ENCODE measurements around the gene HSF5. TPM values are rescaled to one million over a fixed set of nuclear protein-coding genes. Genes with fewer than 3 reads are reported as not detected.
"Not testable (repeated sequence)": the region's sequence is repeated elsewhere in the genome, so short reads cannot be mapped to it uniquely, and the experiment has no call there.

HSF5 gene
- total RNA-seq, 1 donor from 2014 or later = not detected

GRCh38 chr17:58506354-58507080 lies 18.3 kb upstream of the HSF5 start:
- peaks cover 57% of the 10 kb centered on the region for H3K36me3 Mint-ChIP-seq (ENCODE audit: unreplicated experiment)
- H3K27me3 Mint-ChIP-seq (ENCODE audit: unreplicated experiment) = no peaks in the 10 kb centered on the region
- H3K4me3 Mint-ChIP-seq (ENCODE audit: unreplicated experiment) = no peak overlapping the region
- H3K4me1 Mint-ChIP-seq (ENCODE audit: unreplicated experiment) = no peaks in the 10 kb centered on the region
- TF ChIP-seq, protein P1, sequence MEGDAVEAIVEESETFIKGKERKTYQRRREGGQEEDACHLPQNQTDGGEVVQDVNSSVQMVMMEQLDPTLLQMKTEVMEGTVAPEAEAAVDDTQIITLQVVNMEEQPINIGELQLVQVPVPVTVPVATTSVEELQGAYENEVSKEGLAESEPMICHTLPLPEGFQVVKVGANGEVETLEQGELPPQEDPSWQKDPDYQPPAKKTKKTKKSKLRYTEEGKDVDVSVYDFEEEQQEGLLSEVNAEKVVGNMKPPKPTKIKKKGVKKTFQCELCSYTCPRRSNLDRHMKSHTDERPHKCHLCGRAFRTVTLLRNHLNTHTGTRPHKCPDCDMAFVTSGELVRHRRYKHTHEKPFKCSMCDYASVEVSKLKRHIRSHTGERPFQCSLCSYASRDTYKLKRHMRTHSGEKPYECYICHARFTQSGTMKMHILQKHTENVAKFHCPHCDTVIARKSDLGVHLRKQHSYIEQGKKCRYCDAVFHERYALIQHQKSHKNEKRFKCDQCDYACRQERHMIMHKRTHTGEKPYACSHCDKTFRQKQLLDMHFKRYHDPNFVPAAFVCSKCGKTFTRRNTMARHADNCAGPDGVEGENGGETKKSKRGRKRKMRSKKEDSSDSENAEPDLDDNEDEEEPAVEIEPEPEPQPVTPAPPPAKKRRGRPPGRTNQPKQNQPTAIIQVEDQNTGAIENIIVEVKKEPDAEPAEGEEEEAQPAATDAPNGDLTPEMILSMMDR (IDR thresholded peaks at IDR 0.05) = no peak
- no peak for DNase-seq (ENCODE audit: extremely low spot score, unreplicated experiment)
- H3K9me3 Mint-ChIP-seq (ENCODE audit: unreplicated experiment) = no peaks in the 10 kb centered on the region
- H3K27ac Mint-ChIP-seq (ENCODE audit: unreplicated experiment) = no peak overlapping the region

DNA sequence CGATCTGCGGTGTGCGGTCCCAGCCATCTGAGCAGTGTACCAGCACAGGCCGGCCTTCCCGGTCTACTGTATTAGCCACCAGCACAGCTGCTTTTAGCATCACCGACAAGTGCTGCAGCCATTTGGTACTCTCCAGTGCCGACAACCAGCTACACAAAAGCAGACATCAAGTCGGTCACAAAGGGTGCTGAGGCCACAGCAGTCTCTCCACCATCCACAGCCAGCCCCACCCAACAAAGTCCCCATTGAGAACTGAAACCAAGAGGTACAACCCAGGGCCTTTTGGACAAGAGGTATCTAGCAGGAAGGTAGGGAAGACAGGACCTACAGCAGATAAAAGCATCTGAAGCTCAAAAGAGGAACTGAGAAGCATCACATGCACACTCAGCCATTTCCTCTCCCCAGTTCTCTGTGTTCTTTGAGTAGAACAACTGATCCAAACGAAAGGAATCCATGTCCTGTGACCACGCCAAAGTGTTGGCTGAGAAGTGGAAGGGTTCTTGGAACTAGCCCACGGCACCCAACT lies 16.7 kb upstream of the HSF5 start:
- H3K4me1 Mint-ChIP-seq (ENCODE audit: unreplicated experiment) = no peaks in the 10 kb centered on the region
- H3K4me3 Mint-ChIP-seq (ENCODE audit: unreplicated experiment) = no peak overlapping the region
- no peak overlapping the region for H3K27ac Mint-ChIP-seq (ENCODE audit: unreplicated experiment)
- TF ChIP-seq, protein P1 (IDR thresholded peaks at IDR 0.05) = no peak
- peaks cover 46% of the 10 kb centered on the region for H3K36me3 Mint-ChIP-seq (ENCODE audit: unreplicated experiment)
- DNase-seq (ENCODE audit: extremely low spot score, unreplicated experiment) = no peak
- no peaks in the 10 kb centered on the region for H3K27me3 Mint-ChIP-seq (ENCODE audit: unreplicated experiment)
- no peaks in the 10 kb centered on the region for H3K9me3 Mint-ChIP-seq (ENCODE audit: unreplicated experiment)

GRCh38 chr17:58503866-58504265 lies 15.7 kb upstream of the HSF5 start:
- no peaks in the 10 kb centered on the region for H3K27me3 Mint-ChIP-seq (ENCODE audit: unreplicated experiment)
- H3K36me3 Mint-ChIP-seq (ENCODE audit: unreplicated experiment) = peaks cover 49% of the 10 kb centered on the region
- no peak overlapping the region for H3K27ac Mint-ChIP-seq (ENCODE audit: unreplicated experiment)
- DNase-seq (ENCODE audit: extremely low spot score, unreplicated experiment) = no peak
- no peaks in the 10 kb centered on the region for H3K4me1 Mint-ChIP-seq (ENCODE audit: unreplicated experiment)
- H3K4me3 Mint-ChIP-seq (ENCODE audit: unreplicated experiment) = no peak overlapping the region
- TF ChIP-seq, protein P1 (IDR thresholded peaks at IDR 0.05) = no peak
- no peaks in the 10 kb centered on the region for H3K9me3 Mint-ChIP-seq (ENCODE audit: unreplicated experiment)

DNA sequence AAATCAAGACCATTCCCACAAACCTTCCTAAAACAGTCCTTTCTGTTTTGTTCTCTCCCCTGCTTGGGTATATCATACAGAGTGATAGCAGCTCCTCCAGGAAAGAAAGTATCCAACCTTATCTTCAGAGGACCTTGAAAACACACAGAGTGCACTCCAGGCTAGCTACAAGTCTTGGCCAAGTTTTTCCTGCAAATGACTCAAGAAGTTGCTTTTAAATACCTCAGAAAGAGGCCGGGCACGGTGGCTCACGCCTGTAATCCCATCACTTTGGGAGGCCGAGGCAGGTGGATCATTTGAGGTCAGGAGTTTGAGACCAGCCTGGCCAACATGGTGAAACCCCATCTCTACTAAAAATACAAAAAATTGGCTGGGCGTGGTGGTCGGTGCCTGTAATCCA lies 14.9 kb upstream of the HSF5 start:
- H3K27ac Mint-ChIP-seq (ENCODE audit: unreplicated experiment); H3K4me3 Mint-ChIP-seq (ENCODE audit: unreplicated experiment); H3K4me1 Mint-ChIP-seq (ENCODE audit: unreplicated experiment); DNase-seq (ENCODE audit: extremely low spot score, unreplicated experiment); H3K9me3 Mint-ChIP-seq (ENCODE audit: unreplicated experiment); H3K27me3 Mint-ChIP-seq (ENCODE audit: unreplicated experiment): not testable (repeated sequence)
- peaks cover 52% of the 10 kb centered on the region for H3K36me3 Mint-ChIP-seq (ENCODE audit: unreplicated experiment)

DNA sequence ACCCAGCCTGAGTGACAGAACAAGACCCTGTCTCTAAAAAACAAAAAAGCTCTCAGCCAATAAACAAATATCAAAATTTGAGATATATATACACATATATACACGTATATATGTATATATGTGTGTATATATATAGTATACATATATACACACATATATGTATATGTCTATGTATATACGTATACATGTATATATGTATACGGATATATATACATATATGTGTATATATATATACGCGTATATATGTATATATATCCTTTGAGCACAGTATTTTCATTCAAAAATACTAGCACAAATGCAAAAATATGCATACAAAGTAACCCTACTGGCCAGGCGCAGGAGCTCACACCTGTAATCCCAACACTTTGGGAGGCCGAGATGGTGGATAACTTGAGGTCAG lies 13.2 kb upstream of the HSF5 start:
- TF ChIP-seq, protein P1 (IDR thresholded peaks at IDR 0.05) = no peak
- H3K36me3 Mint-ChIP-seq (ENCODE audit: unreplicated experiment) = peaks cover 45% of the 10 kb centered on the region

More for the DNA sequence above, 13.2 kb upstream of the HSF5 start:
- Mint-ChIP-seq H3K27ac (ENCODE audit: unreplicated experiment) (no peak overlapping the region), H3K4me1 (ENCODE audit: unreplicated experiment) (no peaks in the 10 kb centered on the region), H3K27me3 (ENCODE audit: unreplicated experiment) (no peaks in the 10 kb centered on the region), H3K9me3 (ENCODE audit: unreplicated experiment) (no peaks in the 10 kb centered on the region), H3K4me3 (ENCODE audit: unreplicated experiment) (no peak overlapping the region)
- DNase-seq (ENCODE audit: extremely low spot score, unreplicated experiment) = no peak
